ENCODE measurements around the gene PLPPR1. TPM values are rescaled to one million over a fixed set of nuclear protein-coding genes. Genes with fewer than 3 reads are reported as not detected.

The PLPPR1 gene
- total RNA-seq, 6 experiments from 2014 or later = 1.4 to 5.4 (median 1.8) TPM

DNA sequence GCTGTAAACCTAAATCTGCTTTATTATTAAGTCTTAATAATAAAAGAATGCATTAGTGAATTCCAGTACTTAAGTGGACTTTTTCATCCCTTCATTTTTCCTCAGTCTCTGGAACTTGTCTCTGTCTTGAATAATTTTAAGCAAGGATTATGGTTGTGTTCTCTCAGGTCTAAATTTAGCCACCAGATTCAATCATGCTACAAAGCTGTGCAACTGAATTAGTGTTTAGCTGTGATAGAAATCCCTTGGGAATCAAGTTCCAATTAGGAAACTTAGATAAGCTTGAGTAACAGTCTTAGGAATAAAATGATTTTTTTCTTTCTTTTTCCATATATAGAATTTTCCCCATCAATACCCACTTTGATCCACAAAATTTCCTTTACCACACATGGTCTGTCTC is 104.3 kb downstream of the PLPPR1 start:
- no peak overlapping the region for H3K4me3 ChIP-seq
- no peaks in the 10 kb centered on the region for H3K27me3 ChIP-seq
- DNase-seq (no peak), ATAC-seq (no peak)
- intact Hi-C loops (cut with DNase I) = no loop called here
- H3K9me3 ChIP-seq = no peaks in the 10 kb centered on the region
- no peak for TF ChIP-seq POLR2A (IDR thresholded peaks at IDR 0.05)
- TF ChIP-seq, protein P1, sequence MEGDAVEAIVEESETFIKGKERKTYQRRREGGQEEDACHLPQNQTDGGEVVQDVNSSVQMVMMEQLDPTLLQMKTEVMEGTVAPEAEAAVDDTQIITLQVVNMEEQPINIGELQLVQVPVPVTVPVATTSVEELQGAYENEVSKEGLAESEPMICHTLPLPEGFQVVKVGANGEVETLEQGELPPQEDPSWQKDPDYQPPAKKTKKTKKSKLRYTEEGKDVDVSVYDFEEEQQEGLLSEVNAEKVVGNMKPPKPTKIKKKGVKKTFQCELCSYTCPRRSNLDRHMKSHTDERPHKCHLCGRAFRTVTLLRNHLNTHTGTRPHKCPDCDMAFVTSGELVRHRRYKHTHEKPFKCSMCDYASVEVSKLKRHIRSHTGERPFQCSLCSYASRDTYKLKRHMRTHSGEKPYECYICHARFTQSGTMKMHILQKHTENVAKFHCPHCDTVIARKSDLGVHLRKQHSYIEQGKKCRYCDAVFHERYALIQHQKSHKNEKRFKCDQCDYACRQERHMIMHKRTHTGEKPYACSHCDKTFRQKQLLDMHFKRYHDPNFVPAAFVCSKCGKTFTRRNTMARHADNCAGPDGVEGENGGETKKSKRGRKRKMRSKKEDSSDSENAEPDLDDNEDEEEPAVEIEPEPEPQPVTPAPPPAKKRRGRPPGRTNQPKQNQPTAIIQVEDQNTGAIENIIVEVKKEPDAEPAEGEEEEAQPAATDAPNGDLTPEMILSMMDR (IDR thresholded peaks at IDR 0.05) = no peak
- H3K4me1 ChIP-seq = peaks cover 0 to 11% (median 2%) of the 10 kb centered on the region in 4 donors
- no peaks in the 10 kb centered on the region for H3K36me3 ChIP-seq
- H3K27ac ChIP-seq = no peak overlapping the region

DNA sequence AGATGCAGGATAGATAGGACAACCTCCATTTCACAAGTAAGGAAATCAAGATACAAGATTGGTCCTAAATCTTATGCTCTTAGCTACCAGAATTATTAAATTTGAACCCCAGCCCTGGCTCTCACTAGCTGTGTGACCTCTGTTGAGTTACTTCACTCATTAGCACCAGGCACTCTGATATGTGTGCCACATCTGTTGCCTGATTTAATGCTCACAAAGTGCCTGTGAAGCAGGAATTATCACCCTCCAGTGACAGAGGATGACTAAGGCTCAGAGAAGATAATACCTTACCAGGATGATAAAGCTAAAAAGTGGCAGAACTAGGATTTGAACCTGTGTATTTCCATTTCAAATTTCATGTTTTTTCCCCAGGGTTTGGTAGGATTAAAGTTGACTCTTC is 110.0 kb downstream of the PLPPR1 start:
- Histone ChIP-seq H3K27ac (no peak overlapping the region), H3K36me3 (no peaks in the 10 kb centered on the region), H3K4me3 (no peak overlapping the region), H3K4me1 (no peaks in the 10 kb centered on the region), H3K27me3 (no peaks in the 10 kb centered on the region), H3K9me3 (no peaks in the 10 kb centered on the region)
- ATAC-seq = no peak
- intact Hi-C loops (cut with DNase I) = no loop called here
- no peak for DNase-seq
- TF ChIP-seq, protein P1 (IDR thresholded peaks at IDR 0.05) = no peak
- no peak for TF ChIP-seq POLR2A (IDR thresholded peaks at IDR 0.05)

DNA sequence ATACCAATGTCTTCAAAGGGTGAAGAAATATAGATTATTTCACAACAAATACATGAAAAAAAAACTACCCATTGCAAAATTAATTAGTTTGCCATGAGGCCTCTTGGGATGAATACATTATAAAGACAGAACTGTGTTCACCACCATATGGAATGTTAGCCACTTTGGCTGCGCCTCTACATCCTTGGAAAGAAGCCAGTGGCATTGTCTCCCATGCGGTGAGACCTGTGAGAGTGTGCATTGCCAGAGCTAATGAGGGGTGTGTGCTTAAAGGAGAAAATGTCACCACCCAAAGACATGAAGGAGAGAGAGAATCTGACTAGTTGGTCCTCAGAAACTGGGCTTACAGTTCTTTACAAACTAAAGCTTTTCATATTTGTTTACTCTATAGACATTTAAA is 110.6 kb downstream of the PLPPR1 start:
- ATAC-seq = no peak
- no peaks in the 10 kb centered on the region for H3K27me3 ChIP-seq
- no peaks in the 10 kb centered on the region for H3K9me3 ChIP-seq
- DNase-seq = no peak
- H3K36me3 ChIP-seq = no peaks in the 10 kb centered on the region
- H3K4me1 ChIP-seq = no peaks in the 10 kb centered on the region
- TF ChIP-seq, protein P1 (IDR thresholded peaks at IDR 0.05) = no peak
- no peak for TF ChIP-seq POLR2A (IDR thresholded peaks at IDR 0.05)
- 65% methylated on average over 2 of the region's 2 CpGs for WGBS (ENCODE audit: insufficient coverage, low coverage, low lambda C conversion rate, missing lambda C conversion rate)
- intact Hi-C loops (cut with DNase I) = no loop called here
- H3K4me3 ChIP-seq = no peak overlapping the region
- no peak overlapping the region for H3K27ac ChIP-seq

DNA sequence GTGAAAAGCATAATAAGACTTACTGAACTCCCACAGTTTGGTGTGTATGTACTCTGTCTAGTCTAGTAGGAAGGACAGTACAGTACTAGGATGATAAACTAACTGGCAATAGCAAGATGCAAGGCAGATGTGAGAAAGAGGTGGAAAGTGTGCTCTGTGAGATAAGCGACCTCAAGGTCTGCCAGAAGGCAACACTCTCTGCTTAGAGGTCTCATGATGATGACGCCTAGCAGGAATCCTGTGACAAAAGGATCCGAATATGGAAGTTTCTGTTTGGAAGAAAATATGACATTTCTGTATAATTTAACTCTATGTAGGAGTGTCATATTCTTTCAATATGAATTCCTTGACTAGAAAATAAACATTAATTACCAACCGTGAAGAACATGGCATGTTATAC is 112.2 kb downstream of the PLPPR1 start:
- no peaks in the 10 kb centered on the region for H3K9me3 ChIP-seq
- H3K4me3 ChIP-seq = no peak overlapping the region
- WGBS (ENCODE audit: insufficient coverage, low coverage, low lambda C conversion rate, missing lambda C conversion rate) = 60% methylated on average over 4 of the region's 4 CpGs
- no peaks in the 10 kb centered on the region for H3K4me1 ChIP-seq
- DNase-seq = no peak
- no peaks in the 10 kb centered on the region for H3K27me3 ChIP-seq
- no peaks in the 10 kb centered on the region for H3K36me3 ChIP-seq
- no peak overlapping the region for H3K27ac ChIP-seq
- no peak for TF ChIP-seq POLR2A (IDR thresholded peaks at IDR 0.05)
- TF ChIP-seq, protein P1 (IDR thresholded peaks at IDR 0.05) = no peak
- ATAC-seq = no peak
- intact Hi-C loops (cut with DNase I) = no loop called here

DNA sequence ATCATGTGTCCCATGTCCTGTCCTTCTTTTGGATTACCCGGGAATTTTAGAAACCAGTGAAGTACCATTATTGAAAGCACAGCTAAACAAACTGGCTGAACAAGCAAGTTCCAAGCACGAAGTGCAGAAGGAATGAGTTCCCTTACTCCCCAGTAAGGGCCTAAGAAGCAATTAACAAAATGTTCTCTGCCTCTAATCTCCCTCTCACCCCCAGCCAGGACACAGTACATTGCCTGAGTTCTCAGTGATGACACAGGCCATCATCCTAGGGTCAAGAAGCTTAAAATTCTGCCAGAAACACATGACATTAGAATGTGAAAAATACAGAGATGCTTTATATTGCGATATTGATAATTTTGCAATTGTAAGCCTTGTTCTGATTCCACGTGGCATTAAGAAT is 118.0 kb downstream of the PLPPR1 start:
- intact Hi-C loops (cut with DNase I) = no loop called here
- TF ChIP-seq POLR2A (IDR thresholded peaks at IDR 0.05) = no peak
- TF ChIP-seq, protein P1 (IDR thresholded peaks at IDR 0.05) = no peak

More for the DNA sequence above, 118.0 kb downstream of the PLPPR1 start:
- Histone ChIP-seq H3K27me3 (no peaks in the 10 kb centered on the region), H3K27ac (no peak overlapping the region), H3K9me3 (no peaks in the 10 kb centered on the region), H3K4me1 (no peaks in the 10 kb centered on the region), H3K4me3 (no peak overlapping the region), H3K36me3 (no peaks in the 10 kb centered on the region)
- DNase-seq (no peak), ATAC-seq (peak in 1 of 4 donors; percentile 43)
- WGBS (ENCODE audit: insufficient coverage, low coverage, low lambda C conversion rate, missing lambda C conversion rate) = 70% methylated on average over 4 of the region's 4 CpGs
